Panc1 (cell line): ENCODE data around the gene ANKRD26.

Experiments used
- CTCF ChIP-seq: fragments of 450-650 bp; IDR thresholded peaks from 2 replicates; pipeline ENCODE4 v1.5.1; 2017; ENCODE audit warnings: mild to moderate bottlenecking
- POLR2AphosphoS5 ChIP-seq: IDR thresholded peaks from 2 replicates; pipeline ENCODE4 v1.6.1; 2012; ENCODE audit warnings: mild to moderate bottlenecking, low read depth, low read length, moderate library complexity

DNA sequence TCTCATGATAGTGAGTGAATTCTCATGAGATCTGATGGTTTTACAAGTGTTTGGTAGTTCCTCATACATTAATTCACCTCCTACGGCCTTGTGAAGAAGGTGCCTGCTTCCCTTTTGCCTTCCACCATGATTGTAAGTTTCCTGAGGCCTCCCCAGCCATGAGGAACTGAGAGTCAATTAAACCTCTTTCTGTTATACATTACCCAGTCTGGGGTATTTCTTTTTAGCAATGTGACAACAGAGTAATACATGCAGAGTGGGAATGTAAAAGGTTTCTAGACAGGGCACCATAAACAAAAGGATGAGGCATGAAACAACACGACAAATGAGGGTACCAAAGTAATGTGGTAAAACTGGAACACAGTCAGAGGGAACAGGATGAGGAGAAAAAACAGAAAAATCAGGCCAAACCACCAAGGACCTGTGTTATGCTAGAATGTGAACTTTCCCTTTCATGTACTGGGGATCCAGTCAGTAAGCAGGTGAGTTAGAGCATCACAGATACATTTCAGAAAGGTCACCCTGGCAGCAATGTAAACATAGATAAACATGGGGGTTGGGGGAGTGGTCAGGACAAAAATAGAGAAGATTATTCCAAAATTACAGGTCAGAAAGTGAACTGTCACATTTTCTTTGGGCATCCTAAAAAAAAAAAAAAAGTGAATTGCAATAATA, 31.9 kb downstream of the ANKRD26 start:
- TF ChIP-seq CTCF (no peak), POLR2AphosphoS5 (no peak)
